ENCODE data around the gene LMOD1. TPM values are rescaled to one million over a fixed set of nuclear protein-coding genes. Genes with fewer than 3 reads are reported as not detected.

Gene LMOD1
- total RNA-seq, 2 experiments from 2014 or later, result not detected

- intact Hi-C loops (cut with micrococcal nuclease), result no loop called here
- no peak overlapping the region for H3K4me3 Mint-ChIP-seq
- H3K4me1 Mint-ChIP-seq (ENCODE audit: low read depth), result no peaks in the 10 kb centered on the region
- H3K27ac Mint-ChIP-seq, result no peak overlapping the region
- DNase-seq (no peak), ATAC-seq (no peak)
- ChIA-PET POLR2A (no interaction called here), CTCF (interaction anchor here (1.3 kb wide), 1 partner anchor 60 kb away, joined by 3 read pairs; no protein-coding TSS in a partner anchor)
- no peaks in the 10 kb centered on the region for H3K36me3 Mint-ChIP-seq (ENCODE audit: low read depth)
- H3K9me3 Mint-ChIP-seq, result no peaks in the 10 kb centered on the region
- no peak for TF ChIP-seq CTCF (IDR thresholded peaks at IDR 0.05)
- peaks cover 21% of the 10 kb centered on the region for H3K27me3 Mint-ChIP-seq
These were observed 6.8 kb downstream of the LMOD1 start for GRCh38 chr1:201939574-201939973.

- POLR2A ChIA-PET, result no interaction called here
These were observed 7.2 kb downstream of the LMOD1 start for GRCh38 chr1:201939148-201939547.

GRCh38 chr1:201938440-201939035 is 7.8 kb downstream of the LMOD1 start:
- ChIA-PET CTCF (interaction anchor here (1.3 kb wide), 1 partner anchor 61 kb away, joined by 3 read pairs; no protein-coding TSS in a partner anchor), POLR2A (no interaction called here)
- Mint-ChIP-seq H3K27ac (no peak overlapping the region), H3K27me3 (peaks cover 11% of the 10 kb centered on the region), H3K36me3 (ENCODE audit: low read depth) (no peaks in the 10 kb centered on the region), H3K4me3 (no peak overlapping the region), H3K9me3 (no peaks in the 10 kb centered on the region), H3K4me1 (ENCODE audit: low read depth) (no peaks in the 10 kb centered on the region)
- TF ChIP-seq CTCF (IDR thresholded peaks at IDR 0.05), result no peak
- DNase-seq (no peak), ATAC-seq (no peak)
- intact Hi-C loops (cut with micrococcal nuclease), result no loop called here

More at GRCh38 chr1:201939148-201939547, 7.2 kb downstream of the LMOD1 start:
- Mint-ChIP-seq H3K36me3 (ENCODE audit: low read depth) (no peaks in the 10 kb centered on the region), H3K27ac (no peak overlapping the region), H3K9me3 (no peaks in the 10 kb centered on the region), H3K27me3 (peaks cover 17% of the 10 kb centered on the region), H3K4me3 (no peak overlapping the region), H3K4me1 (ENCODE audit: low read depth) (no peaks in the 10 kb centered on the region)
- ATAC-seq (no peak), DNase-seq (no peak)
- intact Hi-C loops (cut with micrococcal nuclease), result no loop called here
- CTCF ChIA-PET, result interaction anchor here (1.3 kb wide), 1 partner anchor 61 kb away, joined by 3 read pairs; no protein-coding TSS in a partner anchor
- no peak for TF ChIP-seq CTCF (IDR thresholded peaks at IDR 0.05)

- Mint-ChIP-seq H3K9me3 (no peaks in the 10 kb centered on the region), H3K4me3 (no peak overlapping the region), H3K36me3 (ENCODE audit: low read depth) (no peaks in the 10 kb centered on the region), H3K27me3 (peaks cover 7% of the 10 kb centered on the region), H3K27ac (no peak overlapping the region), H3K4me1 (ENCODE audit: low read depth) (no peaks in the 10 kb centered on the region)
- no peak for TF ChIP-seq CTCF (IDR thresholded peaks at IDR 0.05)
- POLR2A ChIA-PET, result no interaction called here
- DNase-seq (no peak), ATAC-seq (no peak)
- CTCF ChIA-PET, result no interaction called here
- intact Hi-C loops (cut with micrococcal nuclease), result no loop called here
These were observed 8.6 kb downstream of the LMOD1 start for GRCh38 chr1:201937624-201938213.

- ATAC-seq, result no peak
- no peak overlapping the region for H3K4me3 Mint-ChIP-seq
- TF ChIP-seq CTCF (IDR thresholded peaks at IDR 0.05), result no peak
- ChIA-PET POLR2A (no interaction called here), CTCF (no interaction called here)
- no peaks in the 10 kb centered on the region for H3K9me3 Mint-ChIP-seq
- H3K36me3 Mint-ChIP-seq (ENCODE audit: low read depth), result no peaks in the 10 kb centered on the region
- H3K27me3 Mint-ChIP-seq, result peaks cover 7% of the 10 kb centered on the region
- no peak overlapping the region for H3K27ac Mint-ChIP-seq
- H3K4me1 Mint-ChIP-seq (ENCODE audit: low read depth), result no peaks in the 10 kb centered on the region
- no peak for DNase-seq
- intact Hi-C loops (cut with micrococcal nuclease), result no loop called here
These were observed 12.4 kb downstream of the LMOD1 start for GRCh38 chr1:201933840-201934430.

Measured in activated CD8-positive, alpha-beta T cell treated with anti-CD3 and anti-CD28 coated beads for 36 hours (primary cell).